ENCODE measurements around the gene NAB2.

Gene NAB2

DNA sequence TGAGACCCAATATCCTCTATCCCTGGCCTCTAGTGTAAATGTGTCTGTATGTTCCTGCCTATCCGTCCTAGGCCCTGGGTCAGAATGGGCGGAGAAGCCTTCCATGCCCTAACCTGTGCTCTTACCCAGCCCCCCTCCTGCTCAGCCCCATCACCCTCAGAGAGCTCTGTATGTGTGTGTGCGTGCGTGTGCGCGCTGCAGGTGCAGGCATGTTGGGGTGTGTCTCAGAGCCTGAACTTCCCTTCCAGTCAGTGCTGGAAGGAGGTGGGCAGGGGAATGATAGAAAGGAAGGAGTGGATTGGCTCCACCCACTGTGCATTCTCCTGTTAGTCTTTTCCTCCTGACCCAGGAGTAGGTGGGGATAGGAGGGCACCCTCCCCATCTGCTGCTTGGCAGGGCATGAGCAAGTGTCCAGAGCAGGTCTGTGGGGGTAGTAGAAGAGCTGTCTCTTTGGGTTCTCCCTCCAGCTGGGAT is 7.2 kb downstream of the NAB2 start (continued):
- TF ChIP-seq ZNF776 (tag by site-specific recombination; IDR thresholded peaks at IDR 0.05; ENCODE audit: borderline replicate concordance): no peak
- no peak for TF ChIP-seq ZNF302 (tag by site-specific recombination; IDR thresholded peaks at IDR 0.05; ENCODE audit: low read depth)
- TF ChIP-seq ZNF561 (tag by site-specific recombination; IDR thresholded peaks at IDR 0.05; ENCODE audit: borderline replicate concordance): no peak
- TF ChIP-seq, protein P1, sequence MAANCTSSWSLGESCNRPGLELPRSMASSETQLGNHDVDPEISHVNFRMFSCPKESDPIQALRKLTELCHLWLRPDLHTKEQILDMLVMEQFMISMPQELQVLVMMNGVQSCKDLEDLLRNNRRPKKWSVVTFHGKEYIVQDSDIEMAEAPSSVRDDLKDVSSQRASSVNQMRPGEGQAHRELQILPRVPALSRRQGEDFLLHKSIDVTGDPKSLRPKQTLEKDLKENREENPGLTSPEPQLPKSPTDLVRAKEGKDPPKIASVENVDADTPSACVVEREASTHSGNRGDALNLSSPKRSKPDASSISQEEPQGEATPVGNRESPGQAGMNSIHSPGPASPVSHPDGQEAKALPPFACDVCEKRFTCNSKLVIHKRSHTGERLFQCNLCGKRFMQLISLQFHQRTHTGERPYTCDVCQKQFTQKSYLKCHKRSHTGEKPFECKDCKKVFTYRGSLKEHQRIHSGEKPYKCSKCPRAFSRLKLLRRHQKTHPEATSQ (tag by site-specific recombination; IDR thresholded peaks at IDR 0.05): no peak
- no peak for TF ChIP-seq ZBTB49 (tag by site-specific recombination; IDR thresholded peaks at IDR 0.05; ENCODE audit: low read depth)
- TF ChIP-seq ZNF416 (tag by site-specific recombination; IDR thresholded peaks at IDR 0.05): no peak
- TF ChIP-seq ZFHX2 (tag by site-specific recombination; conservative IDR thresholded peaks at IDR 0.05): peak; percentile 73
- no peak for TF ChIP-seq ZNF146 (tag by site-specific recombination; IDR thresholded peaks at IDR 0.05)
- no peak for TF ChIP-seq ATF2 (tag by site-specific recombination; IDR thresholded peaks at IDR 0.05; ENCODE audit: low read depth)
- TF ChIP-seq GLIS1 (tag by site-specific recombination; IDR thresholded peaks at IDR 0.05): no peak
- TF ChIP-seq ZNF510 (tag by site-specific recombination; IDR thresholded peaks at IDR 0.05; ENCODE audit: insufficient replicate concordance): no peak
- TF ChIP-seq ZNF266 (tag by site-specific recombination; IDR thresholded peaks at IDR 0.05; ENCODE audit: low read depth): no peak
- no peak for TF ChIP-seq ZNF530 (tag by site-specific recombination; IDR thresholded peaks at IDR 0.05; ENCODE audit: low read depth)
- TF ChIP-seq ZBTB17 (tag by site-specific recombination; IDR thresholded peaks at IDR 0.05): peak; percentile 47; the same call in 1 of the 2 replicates

DNA sequence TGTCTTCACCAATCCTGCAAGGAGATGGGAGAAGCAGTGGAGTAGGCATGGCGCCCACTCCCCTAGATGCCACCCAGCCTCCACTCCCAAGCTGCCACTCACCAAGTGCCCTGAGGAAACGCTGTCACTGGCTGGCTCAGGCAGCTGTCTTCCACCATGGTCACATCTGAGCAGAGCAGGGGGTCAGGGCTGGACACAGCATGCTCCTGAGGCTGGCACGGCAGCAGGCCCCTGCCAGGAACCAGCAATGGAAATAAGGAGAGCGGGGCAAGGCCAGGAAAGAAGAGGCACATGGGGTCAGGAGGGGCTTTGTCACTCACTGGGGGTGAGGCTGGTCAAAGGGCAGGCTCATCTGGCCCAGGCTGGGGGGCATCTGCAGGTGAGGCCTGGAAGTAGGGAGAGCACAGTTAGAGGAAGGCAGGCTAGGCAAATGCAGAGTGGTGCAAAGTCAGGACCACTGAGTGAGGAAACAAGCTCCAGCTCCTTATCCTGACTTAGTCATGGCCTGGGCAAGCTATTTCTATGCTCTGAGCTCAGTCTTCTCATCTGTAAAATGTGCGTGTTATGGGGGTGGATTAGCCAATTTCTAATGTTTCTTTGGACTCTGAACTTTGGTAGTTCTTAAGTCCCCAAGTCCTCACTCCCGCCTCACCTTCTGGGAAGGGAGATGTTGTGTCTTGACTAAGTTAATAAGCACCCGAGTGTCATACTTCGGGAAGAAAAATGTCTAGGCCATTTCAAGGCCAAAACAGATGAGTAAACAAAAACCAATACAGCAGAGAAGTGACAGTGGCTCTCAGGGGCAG is 8.0 kb downstream of the NAB2 start:
- H3K4me3 ChIP-seq (ENCODE audit: low read depth, low read length): no peak overlapping the region
- H3K9me3 ChIP-seq (ENCODE audit: control insufficient read depth, insufficient read depth, low read depth, low read length): no peaks in the 10 kb centered on the region
- H3K36me3 ChIP-seq (ENCODE audit: control insufficient read depth in 2 of 2, insufficient read depth in 1 of 2, low read length in 2 of 2): peaks cover 0 to 52% of the 10 kb centered on the region in 2 experiments; a peak in 1 of 3 replicates
- ChIA-PET CTCF (interaction anchor here (0.7 to 6.0 kb wide), 6 partner anchors 15 to 117 kb away, joined by 3 to 43 read pairs (median 16); partner anchors contain the start of genes NEMP1, STAT6 and TAC3), POLR2A (interaction anchor here (2.6 kb wide), 2 partner anchors 15 to 18 kb away, joined by 8 to 11 read pairs; partner anchors contain the start of genes NEMP1 and STAT6)
- H3K27ac ChIP-seq (ENCODE audit: extremely low read depth, low read depth, low read length): no peak overlapping the region
- peak; percentile 69 for TF ChIP-seq ZIC2 (tag by site-specific recombination; IDR thresholded peaks at IDR 0.05)
- TF ChIP-seq MYNN (tag by site-specific recombination; IDR thresholded peaks at IDR 0.05; ENCODE audit: borderline replicate concordance): no peak
- TF ChIP-seq ZNF830 (tag by site-specific recombination; IDR thresholded peaks at IDR 0.05; ENCODE audit: low read depth): no peak
- H3K4me1 ChIP-seq (ENCODE audit: control insufficient read depth, insufficient read depth, low read length): no peaks in the 10 kb centered on the region

DNA sequence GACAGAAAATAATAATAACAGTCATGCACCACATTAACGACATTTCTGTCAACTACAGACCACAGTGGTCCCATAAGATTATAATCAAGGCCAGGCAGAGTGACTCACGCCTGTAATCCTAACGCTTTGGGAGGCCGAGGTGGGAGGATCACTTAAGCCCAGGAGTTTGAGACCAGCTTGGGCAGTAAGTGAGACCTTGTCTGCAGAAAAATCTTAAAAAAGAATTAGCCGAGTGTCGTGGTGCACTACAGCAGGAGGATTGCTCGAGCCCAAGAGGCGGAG is 8.6 kb downstream of the NAB2 start:
- ChIA-PET POLR2A (interaction anchor here (1.1 to 2.6 kb wide), 3 partner anchors 8 to 19 kb away, joined by 3 to 11 read pairs (median 8); partner anchors contain the start of genes NAB2, NEMP1 and STAT6), CTCF (interaction anchor here (1.0 to 6.0 kb wide), 6 partner anchors 14 to 91 kb away, joined by 3 to 43 read pairs (median 16); partner anchors contain the start of genes NEMP1, STAT6, TAC3 and ZBTB39)
- H3K9me3 ChIP-seq (ENCODE audit: control insufficient read depth, insufficient read depth, low read depth, low read length): no peaks in the 10 kb centered on the region
- no peak overlapping the region for H3K27ac ChIP-seq (ENCODE audit: extremely low read depth, low read depth, low read length)
- no peak for TF ChIP-seq ZNF426 (tag by site-specific recombination; IDR thresholded peaks at IDR 0.05)
- TF ChIP-seq KLF7 (tag by site-specific recombination; IDR thresholded peaks at IDR 0.05; ENCODE audit: borderline replicate concordance): no peak
- peak; percentile 41; the same call in 1 of the 2 replicates for TF ChIP-seq SP7 (tag by site-specific recombination; IDR thresholded peaks at IDR 0.05)
- no peak for TF ChIP-seq ZNF121 (tag by site-specific recombination; IDR thresholded peaks at IDR 0.05)
- TF ChIP-seq ZNF48 (tag by site-specific recombination; IDR thresholded peaks at IDR 0.05): no peak
- TF ChIP-seq ZNF132 (tag by site-specific recombination; IDR thresholded peaks at IDR 0.05; ENCODE audit: borderline replicate concordance): no peak
- TF ChIP-seq ZNF473 (tag by site-specific recombination; IDR thresholded peaks at IDR 0.05): no peak
- peaks cover 0 to 47% of the 10 kb centered on the region in 2 experiments; a peak in 1 of 3 replicates for H3K36me3 ChIP-seq (ENCODE audit: control insufficient read depth in 2 of 2, insufficient read depth in 1 of 2, low read length in 2 of 2)
- H3K4me3 ChIP-seq (ENCODE audit: low read depth, low read length): no peak overlapping the region
- H3K4me1 ChIP-seq (ENCODE audit: control insufficient read depth, insufficient read depth, low read length): no peaks in the 10 kb centered on the region
